ENCODE results near the gene SLC19A1. TPM values are rescaled to one million over a fixed set of nuclear protein-coding genes. Genes with fewer than 3 reads are reported as not detected.

SLC19A1 gene
- polyA plus RNA-seq, 3 donors = 66.1 to 70.0 (median 67.6) TPM

GRCh38 chr21:45472445-45473365, 69.5 kb downstream of the SLC19A1 start:
- DNase-seq (ENCODE audit: low read depth in 3 of 3, low spot score in 2 of 3) = no peak

- no peak for DNase-seq (ENCODE audit: low read depth in 3 of 3, low spot score in 2 of 3)
These were observed 70.6 kb downstream of the SLC19A1 start for GRCh38 chr21:45471525-45472221.

- DNase-seq (ENCODE audit: low read depth in 3 of 3, low spot score in 2 of 3) = no peak
These were observed 71.3 kb downstream of the SLC19A1 start for GRCh38 chr21:45470773-45471524.

DNA sequence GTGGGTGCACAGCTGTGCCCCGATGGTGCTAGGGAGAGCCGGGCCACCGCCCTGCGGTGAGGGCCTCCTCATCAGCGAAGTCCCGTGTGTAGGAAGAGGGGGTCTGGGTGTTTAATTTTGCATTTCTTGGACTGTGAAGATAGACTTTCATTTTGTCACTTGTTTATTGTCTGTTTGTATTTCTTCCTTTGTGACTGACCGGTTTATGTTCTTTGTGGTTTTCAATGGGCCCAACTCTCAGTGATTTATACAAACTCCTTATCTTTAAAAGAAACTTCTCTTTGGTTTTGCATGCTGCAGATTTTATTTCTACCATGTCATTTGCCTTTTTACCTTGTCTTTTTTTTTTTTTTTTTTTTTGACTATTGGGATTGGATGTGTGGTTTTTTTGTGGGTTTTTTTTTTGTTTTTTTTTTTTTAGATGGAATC, 72.1 kb downstream of the SLC19A1 start:
- no peak for DNase-seq (ENCODE audit: low read depth in 3 of 3, low spot score in 2 of 3)

DNA sequence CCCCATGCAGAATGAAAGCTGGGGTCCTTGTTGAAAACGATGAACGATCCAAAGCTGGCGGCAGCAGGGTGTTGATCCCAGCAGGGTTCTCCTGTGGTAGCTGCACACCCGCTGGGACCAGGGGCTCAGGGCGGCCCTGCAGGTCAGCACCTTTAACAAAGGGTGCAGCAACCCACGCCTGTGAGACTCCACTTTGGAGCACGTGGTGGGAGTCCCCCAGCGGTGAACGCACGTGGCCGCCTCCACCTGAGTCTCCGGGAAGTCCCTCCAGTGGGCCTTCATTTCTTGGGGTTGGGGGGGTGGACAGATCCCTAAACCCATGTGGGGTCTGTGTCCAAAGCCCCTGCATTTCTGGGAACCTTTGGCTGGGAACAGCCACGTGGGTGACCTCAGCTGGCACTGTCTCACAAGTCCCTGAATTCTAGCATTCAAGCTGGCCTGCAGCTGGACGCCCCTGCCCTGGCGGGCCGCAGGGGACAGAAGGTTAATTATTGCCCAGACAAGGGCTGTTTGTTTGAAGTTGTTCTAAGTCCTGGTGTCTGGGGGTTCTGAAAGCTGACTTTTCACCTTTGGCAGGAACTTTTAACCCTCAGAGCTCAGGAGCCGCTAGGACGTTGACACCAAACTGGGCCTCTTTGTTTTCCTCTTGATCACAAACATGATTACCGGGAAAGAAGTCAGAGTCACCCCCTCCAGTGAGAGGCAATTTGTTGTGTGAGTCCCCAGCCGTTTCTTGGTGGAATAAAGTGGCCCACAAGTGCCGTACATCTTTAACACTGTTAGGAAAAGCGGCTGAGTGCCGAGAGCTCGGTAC, 72.8 kb downstream of the SLC19A1 start:
- DNase-seq (ENCODE audit: low read depth in 3 of 3, low spot score in 2 of 3) = no peak

GRCh38 chr21:45468971-45469272, 73.3 kb downstream of the SLC19A1 start:
- DNase-seq (ENCODE audit: low read depth in 3 of 3, low spot score in 2 of 3) = no peak

DNA sequence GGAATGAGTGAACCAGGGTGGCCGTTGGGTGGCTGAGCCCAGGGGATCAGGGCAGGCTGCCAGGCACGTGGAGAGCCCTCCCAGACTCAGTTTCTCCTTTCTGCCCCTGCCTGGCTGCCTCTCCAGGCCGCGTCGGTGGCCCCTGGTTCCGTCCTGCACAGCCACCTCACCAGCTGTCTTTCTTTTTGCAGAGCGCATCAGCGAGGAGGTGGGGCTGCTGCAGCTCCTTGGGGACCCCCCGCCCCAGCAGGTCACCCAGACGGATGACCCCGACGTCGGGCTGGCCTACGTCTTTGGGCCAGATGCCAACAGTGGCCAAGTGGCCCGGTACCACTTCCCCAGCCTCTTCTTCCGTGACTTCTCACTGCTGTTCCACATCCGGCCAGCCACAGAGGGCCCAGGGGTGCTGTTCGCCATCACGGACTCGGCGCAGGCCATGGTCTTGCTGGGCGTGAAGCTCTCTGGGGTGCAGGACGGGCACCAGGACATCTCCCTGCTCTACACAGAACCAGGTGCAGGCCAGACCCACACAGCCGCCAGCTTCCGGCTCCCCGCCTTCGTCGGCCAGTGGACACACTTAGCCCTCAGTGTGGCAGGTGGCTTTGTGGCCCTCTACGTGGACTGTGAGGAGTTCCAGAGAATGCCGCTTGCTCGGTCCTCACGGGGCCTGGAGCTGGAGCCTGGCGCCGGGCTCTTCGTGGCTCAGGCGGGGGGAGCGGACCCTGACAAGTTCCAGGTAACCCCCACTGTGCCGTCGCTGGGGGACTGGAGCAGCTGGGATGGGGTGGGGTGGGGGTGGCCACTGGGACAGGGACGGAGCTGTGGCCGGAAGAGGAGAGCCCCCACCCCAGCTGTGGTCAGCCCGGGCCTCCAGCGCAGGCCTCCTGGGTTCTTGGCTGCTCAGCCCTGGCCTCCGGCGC, 73.9 kb downstream of the SLC19A1 start:
- DNase-seq (ENCODE audit: low read depth in 3 of 3, low spot score in 2 of 3) = no peak

DNA sequence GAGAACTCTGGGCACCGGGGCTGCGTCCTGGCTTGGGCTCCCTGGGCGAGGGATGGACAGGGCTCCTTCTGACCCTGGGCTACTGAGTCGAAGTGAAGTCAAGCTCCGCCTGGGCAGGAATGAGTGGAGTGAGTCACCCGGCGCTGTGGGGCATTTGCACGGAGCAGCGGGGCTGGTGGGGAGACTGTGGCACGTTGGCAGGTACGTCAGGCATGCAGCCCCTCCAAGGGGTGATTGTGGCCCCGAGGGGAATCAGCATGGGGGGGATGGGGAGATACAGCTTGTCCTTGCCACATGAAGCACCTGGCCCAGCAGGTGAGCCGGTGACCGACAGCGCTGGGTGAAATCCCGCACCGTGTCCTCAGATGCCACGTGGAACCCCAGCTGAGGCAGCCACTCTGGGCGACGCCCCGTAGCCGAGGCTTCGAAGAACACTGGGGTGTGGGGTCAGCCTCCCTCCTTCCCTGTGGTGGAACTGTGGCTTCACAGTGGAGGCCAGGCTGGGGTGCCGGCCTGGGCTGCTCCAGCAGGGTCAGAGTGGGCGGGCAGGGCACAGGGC, 74.9 kb downstream of the SLC19A1 start:
- no peak for DNase-seq (ENCODE audit: low read depth in 3 of 3, low spot score in 2 of 3)

DNA sequence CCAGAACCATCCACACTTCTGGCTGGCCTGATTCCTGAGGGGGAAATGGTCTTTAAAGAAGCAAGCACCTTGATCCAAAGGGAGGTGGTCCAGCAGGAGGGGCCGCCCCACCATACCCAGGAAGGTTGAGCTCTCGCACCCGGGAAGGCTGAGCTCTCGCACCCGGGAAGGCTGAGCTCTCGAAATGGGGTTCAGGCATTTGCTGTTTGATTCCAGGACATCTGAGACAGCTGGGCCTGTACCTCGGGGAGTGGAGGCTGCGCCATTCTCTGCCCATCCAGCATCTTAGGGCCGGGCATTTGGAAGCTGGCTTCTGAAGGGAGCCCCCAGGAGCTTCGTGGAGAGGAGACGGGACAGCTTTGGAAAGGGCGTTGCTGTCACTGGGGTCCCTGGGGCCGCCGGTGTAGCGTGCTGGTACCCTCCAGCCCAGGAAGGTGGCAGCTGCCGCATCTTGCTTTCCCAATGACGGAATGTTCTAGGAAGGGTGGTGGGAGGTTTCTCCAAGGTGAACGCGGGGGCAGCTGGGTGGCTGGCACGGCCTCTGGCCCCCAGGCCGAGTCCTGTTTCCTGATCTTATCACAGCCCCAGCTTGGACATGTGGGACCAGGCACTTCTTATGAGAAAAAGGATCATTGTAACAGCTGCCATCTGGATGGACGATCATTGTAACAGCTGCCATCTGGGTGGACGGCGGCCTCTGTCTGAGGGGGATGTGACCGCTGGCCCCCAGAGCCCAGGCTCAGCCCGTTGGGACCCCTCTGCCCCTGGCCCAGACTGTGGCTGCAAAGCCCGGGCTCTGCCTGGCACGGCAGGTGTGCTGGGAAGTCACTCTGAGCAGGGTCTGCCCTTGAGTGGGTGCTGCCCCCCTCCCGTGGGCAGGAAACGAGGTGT, 75.7 kb downstream of the SLC19A1 start:
- no peak for DNase-seq (ENCODE audit: low read depth in 3 of 3, low spot score in 2 of 3)

- DNase-seq (ENCODE audit: low read depth in 3 of 3, low spot score in 2 of 3) = no peak
These were observed 76.5 kb downstream of the SLC19A1 start for GRCh38 chr21:45465611-45466329.

DNA sequence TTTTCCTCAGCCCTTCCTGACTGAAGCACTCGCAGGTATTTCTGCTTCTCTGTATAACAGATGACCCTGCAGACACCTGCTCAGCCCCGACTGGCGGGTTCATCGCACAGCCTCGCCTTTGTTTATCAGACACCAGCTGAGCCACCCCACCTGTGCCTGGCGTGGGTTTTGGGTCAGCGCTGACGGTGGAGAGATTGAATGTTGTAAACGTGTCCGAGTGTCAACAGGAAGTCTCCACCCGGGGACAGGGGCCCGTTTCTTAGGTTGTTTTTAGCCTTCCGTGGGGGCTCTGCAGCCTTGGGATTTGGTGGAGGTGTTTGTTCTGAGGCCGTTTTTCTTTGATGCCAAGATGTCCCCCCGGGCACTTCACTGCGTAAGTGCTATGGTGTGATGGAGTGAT, 77.1 kb downstream of the SLC19A1 start:
- DNase-seq (ENCODE audit: low read depth in 3 of 3, low spot score in 2 of 3) = no peak

DNA sequence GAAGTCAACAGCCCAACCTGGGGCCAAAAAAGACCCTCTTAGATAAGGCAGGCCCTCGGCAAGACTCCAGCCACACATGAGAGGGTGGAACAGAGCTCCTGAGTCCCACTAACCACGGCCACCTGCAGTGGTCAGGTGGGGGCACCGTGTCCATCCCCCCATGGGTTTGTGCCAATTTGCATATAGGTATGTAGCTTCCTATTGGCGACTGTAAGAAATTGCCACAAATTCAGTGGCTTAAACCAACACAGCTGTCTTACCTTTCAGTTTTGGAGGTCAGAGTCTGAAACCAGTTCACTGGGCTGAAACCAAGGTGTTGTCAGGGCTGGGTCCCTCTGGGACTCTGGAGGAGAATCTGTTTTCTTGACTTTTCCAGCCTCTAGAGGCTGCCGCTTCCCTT, 77.9 kb downstream of the SLC19A1 start:
- DNase-seq (ENCODE audit: low read depth in 3 of 3, low spot score in 2 of 3) = no peak

DNA sequence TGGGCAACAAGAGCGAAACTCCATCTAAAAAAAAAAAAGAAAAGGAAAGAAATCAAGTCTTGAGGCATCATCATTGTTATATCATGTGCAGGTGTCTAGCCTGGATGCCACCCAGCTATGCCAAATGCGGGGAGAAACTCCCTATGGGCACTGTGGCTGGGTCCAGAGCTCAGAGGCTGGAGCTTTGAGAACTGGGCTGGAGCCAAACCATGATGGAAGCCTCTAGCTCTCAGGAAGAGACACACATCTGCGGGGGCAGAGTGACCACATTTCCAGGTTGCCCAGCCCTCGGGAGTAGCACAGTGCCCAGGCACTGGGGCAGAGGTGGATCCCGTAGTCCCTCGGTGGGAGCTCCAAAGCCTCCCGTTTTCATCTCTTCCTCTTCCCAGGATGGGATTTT, 78.4 kb downstream of the SLC19A1 start:
- no peak for DNase-seq (ENCODE audit: low read depth in 3 of 3, low spot score in 2 of 3)

DNA sequence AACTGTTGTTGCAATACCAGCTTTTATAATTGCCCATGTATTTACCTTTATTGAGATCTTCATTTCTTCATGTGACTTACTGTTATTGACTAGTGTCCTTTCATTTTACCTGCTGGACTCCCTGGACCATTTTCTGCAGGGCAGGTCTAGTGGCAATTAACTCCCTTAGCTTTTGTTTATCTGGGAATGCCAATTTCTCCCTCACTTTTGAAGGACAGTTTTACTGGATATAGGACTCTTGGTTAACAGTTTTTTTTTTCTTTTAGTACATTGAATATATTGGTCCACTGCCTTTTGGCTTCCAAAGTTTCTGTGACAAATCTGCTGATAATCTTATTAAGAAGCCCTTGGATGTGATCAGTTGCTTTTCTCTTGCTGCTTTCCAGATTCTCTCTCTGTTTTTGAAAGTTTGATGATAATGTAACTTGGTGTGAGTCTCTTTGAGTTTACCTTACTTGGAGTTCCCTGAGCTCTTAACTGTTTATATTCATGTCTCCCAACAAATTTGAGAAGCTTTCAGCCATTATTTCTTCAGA, 80.4 kb downstream of the SLC19A1 start:
- no peak for DNase-seq (ENCODE audit: low read depth in 3 of 3, low spot score in 2 of 3)

DNA sequence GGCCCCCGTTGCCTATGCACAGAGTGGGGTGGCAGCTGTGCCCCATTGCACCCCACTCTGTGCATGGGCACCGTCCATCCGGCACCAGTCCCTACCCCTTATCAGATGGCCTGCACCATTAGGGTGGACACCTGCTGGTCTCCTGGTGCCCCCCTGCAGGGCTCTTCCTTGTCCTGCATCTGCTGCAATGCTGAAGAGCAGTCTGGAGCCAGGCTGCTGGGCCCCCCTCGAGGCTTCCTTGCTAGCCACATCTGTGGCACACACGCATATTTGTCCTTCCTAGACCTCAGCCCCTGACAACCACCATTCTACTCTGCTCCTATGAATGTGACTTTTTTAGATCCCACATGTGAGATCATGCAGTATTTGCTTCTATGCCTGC, 80.9 kb downstream of the SLC19A1 start:
- no peak for DNase-seq (ENCODE audit: low read depth in 3 of 3, low spot score in 2 of 3)

DNA sequence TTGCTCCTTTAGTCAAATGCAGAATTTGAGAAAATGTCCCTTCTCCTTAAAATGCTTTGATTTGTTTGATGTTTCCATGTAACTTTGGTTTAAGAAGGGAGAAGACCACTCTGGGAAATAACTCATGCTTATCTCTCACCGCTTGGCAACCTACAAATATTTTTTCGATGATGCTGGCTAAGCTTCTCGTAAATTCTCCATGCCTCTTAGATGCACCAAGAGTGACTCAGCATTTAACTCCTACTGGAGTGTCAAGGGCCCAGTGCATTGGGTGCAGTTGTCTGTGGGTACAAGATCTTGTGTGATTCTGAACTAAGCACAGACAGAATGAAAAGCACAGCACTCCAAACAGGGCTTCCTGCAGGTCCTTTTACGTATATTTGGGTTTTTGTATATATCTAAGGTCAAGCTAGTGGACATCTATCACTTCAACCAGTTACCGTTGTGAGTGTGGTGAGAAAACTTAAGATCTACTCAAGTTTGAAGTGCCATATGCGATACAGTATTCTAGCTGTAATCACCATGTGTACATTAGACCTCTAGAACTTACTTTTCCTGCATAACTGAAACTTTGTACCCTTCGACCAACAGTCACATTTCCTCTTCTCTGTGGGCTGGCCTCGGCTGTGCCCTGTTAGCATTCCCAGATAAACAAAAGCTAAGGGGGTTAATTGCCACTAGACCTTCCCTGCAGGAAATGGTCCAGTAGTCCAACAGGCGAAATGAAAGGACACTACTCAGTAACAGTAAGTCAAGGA, 81.5 kb downstream of the SLC19A1 start:
- no peak for DNase-seq (ENCODE audit: low read depth in 3 of 3, low spot score in 2 of 3)
